GM23248 (cell line): Measurements from ENCODE around the gene RIBC1.

Source experiments
- EZH2 ChIP-seq: fragments of 200-600 bp; sonication (generic); IDR thresholded peaks from 2 replicates; pipeline ENCODE4 v1.6.1; 2018; ENCODE audit warnings: antibody characterized with exemption, mild to moderate bottlenecking; ENCODE audit not compliant: insufficient read depth, poor library complexity, severe bottlenecking
- EZH2phosphoT487 ChIP-seq: fragments of 200-600 bp; sonication (generic); IDR thresholded peaks from 2 replicates; pipeline ENCODE4 v1.6.1; 2018; ENCODE audit warnings: antibody characterized with exemption, moderate library complexity, mild to moderate bottlenecking, low read depth; ENCODE audit not compliant: insufficient read depth

- TF ChIP-seq EZH2phosphoT487: no peak
- no peak for TF ChIP-seq EZH2
Observed at GRCh38 chrX:53374222-53374820, 48.4 kb upstream of the RIBC1 start.
